ENCODE data around the gene ATAD3C. TPM values are rescaled to one million over a fixed set of nuclear protein-coding genes. Genes with fewer than 3 reads are reported as not detected.

Gene ATAD3C
- total and polyA plus RNA-seq, 10 of the 15 experiments (the other 5 are each of a cell fraction or from before 2014, with no cell fraction given), result 0.03 to 3.1 (median 0.86) TPM

DNA sequence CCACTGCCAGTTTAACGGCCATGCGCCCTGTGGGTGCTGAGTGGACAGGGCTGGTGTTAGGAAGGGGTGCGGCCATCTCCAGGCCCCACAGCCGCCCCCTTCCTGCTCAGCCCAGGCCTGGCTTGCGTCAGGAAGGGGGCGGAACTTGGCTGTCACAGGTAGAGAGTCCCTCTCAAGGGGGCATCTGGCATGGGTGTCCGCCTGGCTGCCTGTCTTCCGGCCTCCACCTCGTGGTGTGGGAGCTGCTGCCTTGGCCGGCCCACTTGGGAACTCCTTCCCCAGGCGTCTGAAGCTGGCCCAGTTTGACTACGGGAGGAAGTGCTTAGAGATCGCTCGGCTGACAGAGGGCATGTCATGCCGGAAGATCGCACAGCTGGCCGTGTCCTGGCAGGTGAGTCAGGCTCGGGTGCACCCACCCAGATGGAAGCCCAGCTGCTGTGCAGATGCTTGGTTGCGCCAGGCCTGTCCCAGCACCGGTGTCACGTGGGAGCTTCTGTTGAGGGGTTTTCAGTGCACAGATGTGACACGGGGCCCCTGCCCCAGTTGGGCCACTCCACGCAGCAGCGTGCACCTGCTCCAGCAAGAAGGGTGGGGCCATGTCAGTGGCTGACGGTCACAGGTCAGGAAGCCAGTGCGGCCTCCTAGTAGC, 13.0 kb downstream of the ATAD3C start (continued):
- TF ChIP-seq RUNX3 (IDR thresholded peaks at IDR 0.05; ENCODE audit: low read length) (no peak), KDM1A (IDR thresholded peaks at IDR 0.05; ENCODE audit: borderline replicate concordance) (no peak), SMAD5 (IDR thresholded peaks at IDR 0.05; ENCODE audit: low read depth) (no peak), ZNF622 (IDR thresholded peaks at IDR 0.05) (no peak), MYB (IDR thresholded peaks at IDR 0.05; ENCODE audit: borderline replicate concordance, low read depth, low read length) (no peak), EP300 (IDR thresholded peaks at IDR 0.05; ENCODE audit: borderline replicate concordance in 1 of 2, control insufficient read depth in 1 of 2, low read depth in 2 of 2, low read length in 2 of 2) (no peak), STAT1 (conservative IDR thresholded peaks at IDR 0.05) (no peak), IRF5 (IDR thresholded peaks at IDR 0.05; ENCODE audit: borderline replicate concordance) (no peak), JUND (IDR thresholded peaks at IDR 0.05; ENCODE audit: low read depth, low read length) (no peak), SIN3A (IDR thresholded peaks at IDR 0.05; ENCODE audit: low read depth, low read length) (no peak), NBN (IDR thresholded peaks at IDR 0.05) (0 out of 2 replicates have a peak, but pooled peaks have one; percentile 44), MTA3 (IDR thresholded peaks at IDR 0.05; ENCODE audit: borderline replicate concordance, low read length) (no peak), RFX5 (IDR thresholded peaks at IDR 0.05; ENCODE audit: low read depth, low read length) (no peak), PML (IDR thresholded peaks at IDR 0.05; ENCODE audit: low read length) (no peak), ZNF274 (IDR thresholded peaks at IDR 0.05; ENCODE audit: insufficient read depth, insufficient read length) (no peak), BRCA1 (IDR thresholded peaks at IDR 0.05; ENCODE audit: low read depth, low read length) (no peak), CBX3 (IDR thresholded peaks at IDR 0.05; ENCODE audit: borderline replicate concordance, low read depth) (no peak), CHD4 (IDR thresholded peaks at IDR 0.05) (no peak), ZBED1 (IDR thresholded peaks at IDR 0.05; ENCODE audit: borderline replicate concordance) (no peak), BCL11A (IDR thresholded peaks at IDR 0.05; ENCODE audit: low read depth, low read length) (no peak), EZH2 (IDR thresholded peaks at IDR 0.05; ENCODE audit: borderline replicate concordance, control insufficient read depth, low read depth, low read length) (no peak), PRDM15 (CRISPR knock-in tag; IDR thresholded peaks at IDR 0.05) (no peak), NFXL1 (IDR thresholded peaks at IDR 0.05; ENCODE audit: borderline replicate concordance) (no peak), TCF3 (IDR thresholded peaks at IDR 0.05; ENCODE audit: borderline replicate concordance, insufficient read depth, low read depth, low read length) (peak; percentile 95), RB1 (IDR thresholded peaks at IDR 0.05; ENCODE audit: borderline replicate concordance) (no peak)
- TF ChIP-seq, protein P1, sequence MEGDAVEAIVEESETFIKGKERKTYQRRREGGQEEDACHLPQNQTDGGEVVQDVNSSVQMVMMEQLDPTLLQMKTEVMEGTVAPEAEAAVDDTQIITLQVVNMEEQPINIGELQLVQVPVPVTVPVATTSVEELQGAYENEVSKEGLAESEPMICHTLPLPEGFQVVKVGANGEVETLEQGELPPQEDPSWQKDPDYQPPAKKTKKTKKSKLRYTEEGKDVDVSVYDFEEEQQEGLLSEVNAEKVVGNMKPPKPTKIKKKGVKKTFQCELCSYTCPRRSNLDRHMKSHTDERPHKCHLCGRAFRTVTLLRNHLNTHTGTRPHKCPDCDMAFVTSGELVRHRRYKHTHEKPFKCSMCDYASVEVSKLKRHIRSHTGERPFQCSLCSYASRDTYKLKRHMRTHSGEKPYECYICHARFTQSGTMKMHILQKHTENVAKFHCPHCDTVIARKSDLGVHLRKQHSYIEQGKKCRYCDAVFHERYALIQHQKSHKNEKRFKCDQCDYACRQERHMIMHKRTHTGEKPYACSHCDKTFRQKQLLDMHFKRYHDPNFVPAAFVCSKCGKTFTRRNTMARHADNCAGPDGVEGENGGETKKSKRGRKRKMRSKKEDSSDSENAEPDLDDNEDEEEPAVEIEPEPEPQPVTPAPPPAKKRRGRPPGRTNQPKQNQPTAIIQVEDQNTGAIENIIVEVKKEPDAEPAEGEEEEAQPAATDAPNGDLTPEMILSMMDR (IDR thresholded peaks at IDR 0.05 in 2 of 3, conservative IDR thresholded peaks at IDR 0.05 in 1 of 3; ENCODE audit: control insufficient read depth in 2 of 3, extremely low read depth in 1 of 3, insufficient read depth in 1 of 3, low read depth in 3 of 3, low read length in 3 of 3), result no peak

Measured in GM12878 (cell line).